Neural cell (in vitro differentiated cells): ENCODE measurements around the gene DENND6A. TPM values are rescaled to one million over a fixed set of nuclear protein-coding genes. Genes with fewer than 3 reads are reported as not detected.

Experiments used
- H2AFZ ChIP-seq: fragments of 200-600, 300-800 bp; sonication (generic), shearing (Covaris generic); 2 replicates; pipeline ENCODE4 v1.6.0; 2014; ENCODE audit warnings: low read depth, mild to moderate bottlenecking, antibody characterized with exemption, low read length, moderate library complexity
- H3F3A ChIP-seq: fragments of 200-600 bp; shearing (Covaris generic); 2 replicates; pipeline ENCODE4 v1.6.1; 2016; ENCODE audit warnings: mild to moderate bottlenecking, moderate library complexity, mixed read lengths, antibody characterized with exemption, low read length; ENCODE audit not compliant: insufficient read depth, poor library complexity, severe bottlenecking
- H3K27ac ChIP-seq: fragments of 200-600, 300-800 bp; sonication (generic), shearing (Covaris generic); 2 replicates; pipeline ENCODE4 v1.5.1; 2014; ENCODE audit warnings: mild to moderate bottlenecking, low read length, moderate library complexity
- H3K27me3 ChIP-seq: fragments of 300-800, 200-600 bp; sonication (generic), shearing (Covaris generic); 2 replicates; pipeline ENCODE4 v1.6.0; 2014; ENCODE audit warnings: mild to moderate bottlenecking, low read depth, low read length, moderate library complexity; ENCODE audit not compliant: insufficient read depth
- H3K36me3 ChIP-seq: fragments of 300-800, 200-600 bp; sonication (generic), shearing (Covaris generic); 2 replicates; pipeline ENCODE4 v1.5.1; 2014; ENCODE audit warnings: mild to moderate bottlenecking, antibody characterized with exemption, low read length, moderate library complexity; ENCODE audit not compliant: insufficient read depth
- H3K4me2 ChIP-seq: fragments of 300-800, 200-600 bp; sonication (generic), shearing (Covaris generic); 2 replicates; pipeline ENCODE4 v1.6.0; 2014; ENCODE audit warnings: mild to moderate bottlenecking, low read length
- H3K4me3 ChIP-seq: fragments of 300-800, 200-600 bp; sonication (generic), shearing (Covaris generic); 2 replicates; pipeline ENCODE4 v1.5.1; 2014; ENCODE audit warnings: mild to moderate bottlenecking, low read length, moderate library complexity
- H3K79me2 ChIP-seq: fragments of 200-600 bp; shearing (Covaris generic); replicated peaks from 2 replicates; pipeline ENCODE4 v1.6.0; 2014; ENCODE audit warnings: mild to moderate bottlenecking, low read length, moderate library complexity; ENCODE audit not compliant: insufficient read depth
- H3K9ac ChIP-seq: fragments of 300-800, 200-600 bp; sonication (generic), shearing (Covaris generic); 2 replicates; pipeline ENCODE4 v1.6.1; 2016; ENCODE audit warnings: mild to moderate bottlenecking, low read length, mixed read lengths
- H3K9me2 ChIP-seq: fragments of 200-600 bp; shearing (Covaris generic); 2 replicates; pipeline ENCODE4 v1.6.1; 2016; ENCODE audit warnings: mild to moderate bottlenecking, low read length, mixed read lengths; ENCODE audit not compliant: insufficient read depth
- H3K9me3 ChIP-seq: fragments of 200-600, 300-800 bp; sonication (generic), shearing (Covaris generic); 2 replicates; pipeline ENCODE4 v1.6.1; 2016; ENCODE audit warnings: mild to moderate bottlenecking, mixed run types, low read length, moderate library complexity, mixed read lengths
- H4K20me1 ChIP-seq: fragments of 200-600 bp; shearing (Covaris generic); 2 replicates; pipeline ENCODE4 v1.6.1; 2016; ENCODE audit warnings: mild to moderate bottlenecking, mixed run types; ENCODE audit not compliant: insufficient read depth
- CTCF ChIP-seq: fragments of 450-650 bp; IDR thresholded peaks from 2 replicates; pipeline ENCODE4 v1.5.1; 2014; ENCODE audit warnings: antibody characterized with exemption, mild to moderate bottlenecking, moderate library complexity; ENCODE audit not compliant: poor library complexity, severe bottlenecking
- EP300 ChIP-seq: fragments of 450-650 bp; conservative IDR thresholded peaks from 2 replicates; pipeline ENCODE4 v1.6.1; 2014; ENCODE audit warnings: antibody characterized with exemption, mild to moderate bottlenecking, moderate library complexity; ENCODE audit not compliant: poor library complexity, severe bottlenecking
- EZH2 ChIP-seq: fragments of 200-600, 300-800 bp; shearing (Covaris generic), sonication (generic); IDR thresholded peaks from 2 replicates; pipeline ENCODE4 v1.6.1; 2014; ENCODE audit warnings: antibody characterized with exemption, low read length, borderline replicate concordance, mild to moderate bottlenecking; ENCODE audit not compliant: insufficient read depth, poor library complexity, severe bottlenecking
- MXI1 ChIP-seq: fragments of 450-650 bp; conservative IDR thresholded peaks from 2 replicates; pipeline ENCODE4 v1.6.1; 2014; ENCODE audit warnings: antibody characterized with exemption, mild to moderate bottlenecking; ENCODE audit not compliant: poor library complexity, severe bottlenecking
- POLR2AphosphoS5 ChIP-seq: IDR thresholded peaks from 2 replicates; pipeline ENCODE4 v1.6.1; 2012
- RAD21 ChIP-seq: fragments of 450-650 bp; conservative IDR thresholded peaks from 2 replicates; pipeline ENCODE4 v1.6.1; 2014; ENCODE audit warnings: antibody characterized with exemption, mild to moderate bottlenecking, moderate library complexity
- REST ChIP-seq: IDR thresholded peaks from 2 replicates; pipeline ENCODE4 v1.6.1; 2012; ENCODE audit warnings: borderline replicate concordance
- SMC3 ChIP-seq: fragments of 450-650 bp; conservative IDR thresholded peaks from 2 replicates; pipeline ENCODE4 v1.6.1; 2014; ENCODE audit warnings: antibody characterized with exemption, mild to moderate bottlenecking, moderate library complexity; ENCODE audit not compliant: poor library complexity
- TAF1 ChIP-seq: IDR thresholded peaks from 2 replicates; pipeline ENCODE4 v1.6.1; 2012; ENCODE audit warnings: low read depth
- polyA plus RNA-seq: library from polyadenylated mRNA; depleted of rRNA; stranded (reverse); fragments of >200 nt; gene quantifications from 2 replicates; pipeline ENCODE4 v1.2.3, GENCODE V29; 2014

DENND6A gene
- polyA plus RNA-seq, 1 donor from 2014 or later = 24.0 TPM

GRCh38 chr3:57730682-57731081 lies 37.8 kb upstream of the DENND6A start:
- Histone ChIP-seq H3K4me2 (no peak overlapping the region), H3K27ac (no peak overlapping the region), H3K9ac (no peak overlapping the region), H3K9me3 (no peaks in the 10 kb centered on the region), H3K9me2 (no peaks in the 10 kb centered on the region), H3K36me3 (no peaks in the 10 kb centered on the region), H3K27me3 (no peaks in the 10 kb centered on the region), H2AFZ (no peak overlapping the region), H3F3A (no peaks in the 10 kb centered on the region), H3K79me2 (no peaks in the 10 kb centered on the region), H3K4me3 (no peak overlapping the region), H4K20me1 (no peaks in the 10 kb centered on the region)
- TF ChIP-seq POLR2AphosphoS5 (no peak), CTCF (no peak), MXI1 (no peak), RAD21 (no peak), SMC3 (no peak)

- Histone ChIP-seq H3K27ac (no peak overlapping the region), H3K27me3 (no peaks in the 10 kb centered on the region), H3K9ac (no peak overlapping the region), H3K9me3 (no peaks in the 10 kb centered on the region), H2AFZ (no peak overlapping the region), H3K4me3 (no peak overlapping the region), H3K79me2 (no peaks in the 10 kb centered on the region), H3K36me3 (no peaks in the 10 kb centered on the region), H4K20me1 (no peaks in the 10 kb centered on the region), H3F3A (no peaks in the 10 kb centered on the region), H3K9me2 (no peaks in the 10 kb centered on the region), H3K4me2 (no peak overlapping the region)
- TF ChIP-seq POLR2AphosphoS5 (no peak), TAF1 (no peak), EP300 (no peak), REST (no peak), EZH2 (no peak)
These were observed 36.6 kb upstream of the DENND6A start for GRCh38 chr3:57729334-57730045.
